Activated CD4-positive, alpha-beta T cell treated with anti-CD3 and anti-CD28 coated beads, Interleukin-2, Interleukin-4, amounts not matched to agents 100 ng/mL and 50 ng/mL, durations not matched to agents 16 hours and 8 hours (primary cell): ENCODE data around the gene IL23A.
"Not testable (repeated sequence)": the region's sequence is repeated elsewhere in the genome, so short reads cannot be mapped to it uniquely, and the experiment has no call there.

Source experiments
- DNase-seq: peaks from one replicate; pipeline ENCODE4 v3.0.0-alpha.2; 2020; ENCODE audit warnings: low spot score

IL23A gene

GRCh38 chr12:56326126-56326525 is 12.6 kb upstream of the IL23A start:
- DNase-seq = no peak

- no peak for DNase-seq
Observed at GRCh38 chr12:56326533-56326932, 12.2 kb upstream of the IL23A start.

GRCh38 chr12:56330936-56331490 is 7.7 kb upstream of the IL23A start:
- DNase-seq = no peak

- no peak for DNase-seq
Observed at GRCh38 chr12:56332512-56333196, 6.0 kb upstream of the IL23A start.

- DNase-seq = no peak
Observed at GRCh38 chr12:56333197-56333678, 5.4 kb upstream of the IL23A start.

GRCh38 chr12:56333679-56334489 is 4.8 kb upstream of the IL23A start, which contains the start of gene PAN2:
Gene PAN2, minus strand, starts transcription at chr12:56334000. Its CDS starts 906 bp downstream, at chr12:56333094.
- DNase-seq = peak; percentile 97

GRCh38 chr12:56334490-56334793 is 4.2 kb upstream of the IL23A start:
- no peak for DNase-seq

GRCh38 chr12:56335527-56335926 is 3.2 kb upstream of the IL23A start:
- not testable (repeated sequence) for DNase-seq

GRCh38 chr12:56336361-56337167 is 2.1 kb upstream of the IL23A start:
- no peak for DNase-seq

- no peak for DNase-seq
Observed at GRCh38 chr12:56337753-56338251, 882 bp upstream of the IL23A start.

GRCh38 chr12:56339158-56339422 is 406 bp downstream of the IL23A start:
- DNase-seq = no peak

GRCh38 chr12:56341616-56342015 is 2.9 kb downstream of the IL23A start:
- DNase-seq = no peak

- DNase-seq = not testable (repeated sequence)
Observed at GRCh38 chr12:56342290-56342689, 3.6 kb downstream of the IL23A start.

GRCh38 chr12:56346675-56347074 is 8.0 kb downstream of the IL23A start:
- no peak for DNase-seq

- DNase-seq = not testable (repeated sequence)
Observed at GRCh38 chr12:56347255-56347654, 8.6 kb downstream of the IL23A start.

- DNase-seq = no peak
Observed at GRCh38 chr12:56348776-56349175, 10.1 kb downstream of the IL23A start.

GRCh38 chr12:56350662-56351061 is 12.0 kb downstream of the IL23A start:
- no peak for DNase-seq

- no peak for DNase-seq
Observed at GRCh38 chr12:56351325-56351724, 12.6 kb downstream of the IL23A start.

GRCh38 chr12:56358836-56359532 is 20.3 kb downstream of the IL23A start:
- DNase-seq = peak; percentile 13

GRCh38 chr12:56359851-56360767 is 21.4 kb downstream of the IL23A start, which contains the start of gene STAT2:
Gene STAT2, minus strand, starts transcription at chr12:56360107. Its CDS starts 3,536 bp downstream, at chr12:56356571.
- peak; percentile 100 for DNase-seq
